ENCODE measurements around the gene GLIS1.

GRCh38 chr1:53478502-53478818 lies 260.5 kb downstream of the GLIS1 start:
- TF ChIP-seq CTCF (IDR thresholded peaks at IDR 0.05), result no peak
- TF ChIP-seq POLR2A (IDR thresholded peaks at IDR 0.05), result no peak
- no peak for TF ChIP-seq POLR2AphosphoS5 (IDR thresholded peaks at IDR 0.05; ENCODE audit: insufficient read depth in 1 of 2, low read depth in 1 of 2)

Measured in vagina (tissue), 2 donors.